ENCODE results near the gene NIPAL1.

DNA sequence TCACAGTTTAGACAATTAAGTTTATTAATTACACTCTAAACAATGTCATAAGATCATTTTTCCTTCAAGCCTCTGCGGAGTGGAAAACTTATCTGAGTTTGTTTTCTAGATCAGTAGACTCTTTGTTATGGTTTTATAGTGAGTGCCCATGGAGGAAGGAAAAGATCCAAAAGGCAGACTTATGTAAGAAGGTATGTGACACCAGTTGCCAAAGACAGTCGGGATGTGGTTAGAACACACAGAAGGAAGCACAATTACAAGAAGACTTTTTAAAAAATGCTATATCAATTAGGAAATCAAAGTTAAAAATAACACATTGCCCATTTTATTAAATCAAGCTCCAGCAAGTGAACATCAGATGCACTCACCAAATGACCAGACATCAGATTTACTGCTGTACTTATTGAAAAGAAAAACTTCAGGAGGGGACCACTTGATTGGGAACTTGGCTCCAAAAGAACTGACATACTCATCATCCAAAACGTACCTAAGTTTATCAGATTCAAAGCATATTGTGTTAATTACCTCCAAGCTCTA is 57.1 kb downstream of the NIPAL1 start:
- TF ChIP-seq, protein P1, sequence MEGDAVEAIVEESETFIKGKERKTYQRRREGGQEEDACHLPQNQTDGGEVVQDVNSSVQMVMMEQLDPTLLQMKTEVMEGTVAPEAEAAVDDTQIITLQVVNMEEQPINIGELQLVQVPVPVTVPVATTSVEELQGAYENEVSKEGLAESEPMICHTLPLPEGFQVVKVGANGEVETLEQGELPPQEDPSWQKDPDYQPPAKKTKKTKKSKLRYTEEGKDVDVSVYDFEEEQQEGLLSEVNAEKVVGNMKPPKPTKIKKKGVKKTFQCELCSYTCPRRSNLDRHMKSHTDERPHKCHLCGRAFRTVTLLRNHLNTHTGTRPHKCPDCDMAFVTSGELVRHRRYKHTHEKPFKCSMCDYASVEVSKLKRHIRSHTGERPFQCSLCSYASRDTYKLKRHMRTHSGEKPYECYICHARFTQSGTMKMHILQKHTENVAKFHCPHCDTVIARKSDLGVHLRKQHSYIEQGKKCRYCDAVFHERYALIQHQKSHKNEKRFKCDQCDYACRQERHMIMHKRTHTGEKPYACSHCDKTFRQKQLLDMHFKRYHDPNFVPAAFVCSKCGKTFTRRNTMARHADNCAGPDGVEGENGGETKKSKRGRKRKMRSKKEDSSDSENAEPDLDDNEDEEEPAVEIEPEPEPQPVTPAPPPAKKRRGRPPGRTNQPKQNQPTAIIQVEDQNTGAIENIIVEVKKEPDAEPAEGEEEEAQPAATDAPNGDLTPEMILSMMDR (IDR thresholded peaks at IDR 0.05; ENCODE audit: poor library complexity, severe bottlenecking): no peak
- no peak for TF ChIP-seq EZH2 (IDR thresholded peaks at IDR 0.05; ENCODE audit: borderline replicate concordance, insufficient read depth, low read length, poor library complexity, severe bottlenecking)
- TF ChIP-seq POLR2AphosphoS5 (IDR thresholded peaks at IDR 0.05): no peak
- TF ChIP-seq EP300 (conservative IDR thresholded peaks at IDR 0.05; ENCODE audit: poor library complexity, severe bottlenecking): no peak
- TF ChIP-seq RAD21 (conservative IDR thresholded peaks at IDR 0.05): no peak
- TF ChIP-seq, protein P2, sequence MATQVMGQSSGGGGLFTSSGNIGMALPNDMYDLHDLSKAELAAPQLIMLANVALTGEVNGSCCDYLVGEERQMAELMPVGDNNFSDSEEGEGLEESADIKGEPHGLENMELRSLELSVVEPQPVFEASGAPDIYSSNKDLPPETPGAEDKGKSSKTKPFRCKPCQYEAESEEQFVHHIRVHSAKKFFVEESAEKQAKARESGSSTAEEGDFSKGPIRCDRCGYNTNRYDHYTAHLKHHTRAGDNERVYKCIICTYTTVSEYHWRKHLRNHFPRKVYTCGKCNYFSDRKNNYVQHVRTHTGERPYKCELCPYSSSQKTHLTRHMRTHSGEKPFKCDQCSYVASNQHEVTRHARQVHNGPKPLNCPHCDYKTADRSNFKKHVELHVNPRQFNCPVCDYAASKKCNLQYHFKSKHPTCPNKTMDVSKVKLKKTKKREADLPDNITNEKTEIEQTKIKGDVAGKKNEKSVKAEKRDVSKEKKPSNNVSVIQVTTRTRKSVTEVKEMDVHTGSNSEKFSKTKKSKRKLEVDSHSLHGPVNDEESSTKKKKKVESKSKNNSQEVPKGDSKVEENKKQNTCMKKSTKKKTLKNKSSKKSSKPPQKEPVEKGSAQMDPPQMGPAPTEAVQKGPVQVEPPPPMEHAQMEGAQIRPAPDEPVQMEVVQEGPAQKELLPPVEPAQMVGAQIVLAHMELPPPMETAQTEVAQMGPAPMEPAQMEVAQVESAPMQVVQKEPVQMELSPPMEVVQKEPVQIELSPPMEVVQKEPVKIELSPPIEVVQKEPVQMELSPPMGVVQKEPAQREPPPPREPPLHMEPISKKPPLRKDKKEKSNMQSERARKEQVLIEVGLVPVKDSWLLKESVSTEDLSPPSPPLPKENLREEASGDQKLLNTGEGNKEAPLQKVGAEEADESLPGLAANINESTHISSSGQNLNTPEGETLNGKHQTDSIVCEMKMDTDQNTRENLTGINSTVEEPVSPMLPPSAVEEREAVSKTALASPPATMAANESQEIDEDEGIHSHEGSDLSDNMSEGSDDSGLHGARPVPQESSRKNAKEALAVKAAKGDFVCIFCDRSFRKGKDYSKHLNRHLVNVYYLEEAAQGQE (IDR thresholded peaks at IDR 0.05; ENCODE audit: borderline replicate concordance): no peak
- TF ChIP-seq SMC3 (conservative IDR thresholded peaks at IDR 0.05; ENCODE audit: poor library complexity): no peak

All from neural cell (in vitro differentiated cells).